ENCODE data around the gene KIRREL3. TPM values are rescaled to one million over a fixed set of nuclear protein-coding genes. Genes with fewer than 3 reads are reported as not detected.

The KIRREL3 gene
- polyA plus RNA-seq, 1 donor: 2.1 TPM

DNA sequence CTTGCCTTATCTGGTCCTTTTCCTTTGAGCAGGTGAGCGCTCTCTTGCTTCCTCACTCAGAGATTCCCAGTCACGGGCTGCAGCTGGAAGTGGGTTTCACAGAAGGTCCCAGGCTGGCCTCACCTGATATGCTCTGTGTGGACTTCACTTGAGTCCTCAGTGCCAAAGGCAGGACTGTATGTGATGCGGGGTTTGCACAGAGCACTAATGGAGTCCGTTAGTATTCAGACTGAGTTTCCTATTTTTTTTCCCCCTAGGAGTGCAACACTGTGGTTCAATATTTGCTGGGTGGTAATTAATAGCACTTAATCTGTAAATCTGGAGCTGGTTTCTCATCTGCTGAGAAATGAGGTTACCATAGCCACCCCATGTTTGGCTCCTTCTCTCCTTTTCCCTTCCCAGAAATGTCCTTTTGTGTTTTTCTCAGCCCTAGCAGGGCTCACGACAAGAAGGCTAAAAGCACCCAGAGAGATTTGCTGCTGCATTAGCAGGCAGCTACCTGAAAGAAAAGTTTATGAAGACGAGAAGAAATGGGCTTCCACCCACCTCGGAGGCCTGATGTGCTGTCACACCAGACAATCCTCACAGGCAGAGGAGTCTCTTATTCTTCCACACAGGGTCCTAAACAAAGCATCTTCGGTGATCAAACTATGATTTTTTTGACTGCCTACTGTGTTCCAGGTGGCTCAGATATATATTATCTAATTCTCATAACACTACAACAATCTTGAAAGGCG lies 262.1 kb downstream of the KIRREL3 start:
- no peak for DNase-seq

DNA sequence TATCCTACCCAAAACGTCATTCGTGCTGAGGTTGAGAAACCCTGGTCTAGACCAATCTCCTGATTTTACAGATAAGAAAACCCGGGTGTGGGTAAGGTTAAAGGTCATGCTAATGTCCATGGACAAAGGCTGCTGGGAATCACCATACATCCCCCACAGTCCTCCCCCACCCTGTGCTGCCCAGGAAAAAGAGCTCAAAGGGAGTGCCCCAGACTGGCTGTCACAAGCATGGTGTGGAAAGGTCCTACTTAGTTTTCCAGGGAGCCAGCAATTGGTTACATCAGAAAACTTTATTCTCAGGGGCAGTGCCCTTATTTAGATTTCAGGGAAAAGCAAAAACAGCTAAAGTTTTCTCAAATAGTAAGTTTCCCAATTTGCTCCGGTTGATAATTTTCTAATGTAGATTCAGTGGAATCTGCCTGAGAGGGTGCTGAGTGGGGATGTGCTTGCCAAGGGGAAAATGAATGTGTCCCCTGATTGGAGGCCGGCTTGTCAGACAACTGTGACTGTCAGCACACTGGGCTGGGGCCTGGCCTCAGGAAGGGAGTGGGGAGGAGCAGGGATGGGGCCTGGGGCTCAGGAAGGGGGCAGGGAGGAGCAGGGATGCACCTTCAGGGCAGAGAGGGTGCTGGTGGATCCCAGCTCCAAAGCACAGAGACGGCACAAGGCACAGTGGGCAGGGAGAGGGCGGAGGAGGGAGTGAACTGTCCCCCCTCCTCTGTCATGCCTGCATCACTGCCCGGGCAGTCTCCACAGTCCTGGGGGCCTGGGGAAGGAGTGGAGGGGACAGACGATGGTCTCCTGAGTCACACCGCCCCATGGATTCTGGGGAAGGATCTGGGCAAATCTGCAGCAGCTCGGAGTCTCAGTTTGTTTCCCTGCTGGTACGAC lies 263.6 kb downstream of the KIRREL3 start:
- DNase-seq: no peak

DNA sequence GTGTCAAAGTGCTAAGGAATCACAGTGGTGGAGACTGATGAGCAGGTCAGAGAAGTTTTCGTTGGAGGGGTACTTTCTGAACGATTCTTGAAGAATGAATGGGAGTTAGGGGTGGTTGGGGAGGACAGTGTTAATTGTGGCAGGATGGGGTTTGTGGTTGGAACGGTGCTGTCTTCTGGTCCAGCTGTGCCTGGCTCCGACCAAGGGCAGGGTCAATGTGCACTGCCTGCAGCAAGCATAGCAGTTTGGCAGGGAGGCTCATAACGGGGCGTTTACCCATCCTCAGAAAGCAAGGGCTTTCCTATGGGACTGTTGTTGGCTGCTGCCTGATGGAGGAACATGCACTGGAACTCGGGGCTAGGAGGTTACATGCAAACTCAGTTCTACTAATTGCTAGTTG lies 265.8 kb downstream of the KIRREL3 start:
- DNase-seq: no peak

DNA sequence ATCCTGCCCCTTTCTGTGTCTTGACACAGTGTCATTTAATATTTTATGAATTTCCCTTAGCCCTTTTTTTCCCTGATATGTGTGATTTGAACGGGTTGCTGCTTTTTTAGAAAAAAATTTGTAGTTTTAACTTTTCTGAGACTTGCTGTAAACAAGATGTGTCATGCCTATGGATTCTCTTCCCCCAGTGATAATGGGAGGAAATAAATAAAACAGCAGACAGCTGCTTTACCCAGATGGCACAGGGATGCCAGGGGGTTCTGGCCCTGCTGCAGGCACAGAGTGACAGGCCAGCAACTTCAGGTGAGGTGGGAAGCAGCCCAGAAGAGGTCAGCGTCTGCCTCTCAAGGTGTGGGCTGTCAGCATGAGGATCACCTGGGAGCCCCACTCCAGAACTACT lies 266.9 kb downstream of the KIRREL3 start:
- DNase-seq: no peak

DNA sequence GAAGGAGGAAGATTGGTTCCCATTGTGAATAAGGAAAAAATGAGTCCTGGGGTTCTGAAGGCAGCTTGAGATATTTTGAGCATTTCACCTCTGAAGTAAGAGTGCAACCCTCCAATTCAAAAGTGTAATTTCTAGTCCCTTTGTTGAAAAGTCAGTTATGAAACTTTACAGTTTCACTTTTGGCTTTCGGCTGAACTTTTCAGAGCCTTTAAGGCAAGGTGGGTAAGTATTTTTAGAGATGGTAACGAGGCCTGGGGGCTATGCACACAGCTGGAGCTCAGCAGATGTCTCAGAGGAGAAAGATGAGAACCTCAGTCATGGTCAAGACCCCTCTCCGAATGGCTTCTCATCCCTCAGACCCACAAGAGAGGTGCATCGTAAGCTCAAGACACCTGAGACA lies 267.6 kb downstream of the KIRREL3 start:
- DNase-seq: no peak

DNA sequence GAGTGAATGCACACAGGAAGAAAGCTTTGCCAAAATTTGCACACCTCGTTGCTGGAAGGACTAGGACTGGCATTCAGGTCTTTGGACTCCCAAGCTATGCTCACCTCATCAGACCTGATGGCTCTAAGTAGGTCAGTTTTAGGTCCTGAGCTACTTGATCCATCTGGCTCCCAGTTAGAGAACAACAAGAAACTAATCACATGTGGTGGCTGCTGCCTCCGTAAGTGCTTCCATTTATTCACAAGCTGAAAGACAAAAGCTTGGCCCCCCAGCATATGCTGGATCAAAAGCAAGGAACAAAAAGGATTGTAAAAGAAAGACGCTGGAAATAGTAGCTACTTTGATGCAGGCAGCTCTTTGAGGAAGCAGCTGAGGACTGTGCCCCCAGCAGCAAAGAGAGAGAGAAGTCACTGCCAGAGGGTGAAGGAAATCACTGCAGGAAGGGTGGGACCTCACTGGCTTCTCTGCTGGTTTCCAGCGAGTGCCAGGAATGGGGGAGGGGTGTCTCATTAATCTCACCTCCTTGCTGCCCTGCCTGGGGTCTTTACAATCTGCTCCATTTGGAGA lies 268.9 kb downstream of the KIRREL3 start:
- DNase-seq: no peak

DNA sequence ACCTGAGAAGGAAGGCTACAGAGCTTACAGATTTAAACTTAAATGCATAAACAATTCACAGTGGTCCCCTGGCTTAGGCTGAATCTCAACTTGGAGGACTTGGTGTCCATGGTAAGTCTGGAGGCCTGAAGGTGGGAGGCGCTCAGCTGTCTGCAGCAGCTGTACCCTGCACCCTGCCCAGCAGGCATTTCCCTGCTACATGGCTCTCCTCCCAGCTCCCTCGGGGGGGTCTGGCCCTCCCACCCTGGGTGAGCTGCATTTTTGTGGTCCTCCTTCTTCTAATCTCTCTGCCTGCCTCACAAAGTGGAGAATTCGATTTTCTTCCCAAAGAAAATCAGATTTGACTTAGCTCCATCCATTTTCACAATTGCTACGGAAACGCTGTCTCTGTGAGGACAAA lies 273.2 kb downstream of the KIRREL3 start:
- DNase-seq: no peak

DNA sequence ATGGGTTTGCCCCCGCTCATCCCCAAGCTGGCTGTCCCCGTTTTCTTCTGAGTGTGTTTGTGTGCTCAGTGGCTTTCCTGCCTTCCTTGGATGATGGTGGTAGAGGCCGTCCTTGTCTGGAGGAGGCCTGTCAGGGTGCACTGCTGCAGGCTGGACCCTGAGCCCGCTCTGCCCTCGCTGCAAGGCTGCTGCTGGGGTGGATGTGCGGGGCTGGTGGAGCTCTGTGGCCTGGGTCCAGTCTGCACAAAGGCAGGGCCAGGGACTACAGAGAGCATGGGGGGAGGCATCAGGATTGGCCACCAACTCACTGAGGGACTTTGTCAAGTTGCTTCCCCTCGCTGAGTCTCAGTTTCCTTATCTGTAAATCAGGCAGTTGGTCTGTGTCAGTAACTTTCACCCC lies 275.0 kb downstream of the KIRREL3 start:
- DNase-seq: no peak

DNA sequence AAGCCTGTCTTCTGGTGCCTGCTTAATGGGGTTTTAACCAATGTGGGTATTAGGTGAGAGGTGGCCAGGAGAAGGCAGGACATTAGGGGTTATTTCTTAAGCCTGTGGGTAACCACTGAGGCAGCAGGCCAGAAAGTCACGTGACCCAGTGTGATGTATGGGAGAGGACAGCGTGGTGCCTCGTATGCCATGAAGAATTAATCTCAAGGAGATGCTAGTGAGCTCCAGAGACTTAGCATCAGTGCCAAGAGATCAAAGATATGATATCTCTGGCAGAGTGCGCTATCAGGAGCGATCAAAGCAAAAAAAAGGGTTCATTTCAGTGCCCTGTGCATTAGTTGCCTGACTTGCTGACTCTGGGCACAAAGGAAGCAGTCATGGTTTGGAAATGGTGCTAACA lies 275.5 kb downstream of the KIRREL3 start:
- DNase-seq: no peak

DNA sequence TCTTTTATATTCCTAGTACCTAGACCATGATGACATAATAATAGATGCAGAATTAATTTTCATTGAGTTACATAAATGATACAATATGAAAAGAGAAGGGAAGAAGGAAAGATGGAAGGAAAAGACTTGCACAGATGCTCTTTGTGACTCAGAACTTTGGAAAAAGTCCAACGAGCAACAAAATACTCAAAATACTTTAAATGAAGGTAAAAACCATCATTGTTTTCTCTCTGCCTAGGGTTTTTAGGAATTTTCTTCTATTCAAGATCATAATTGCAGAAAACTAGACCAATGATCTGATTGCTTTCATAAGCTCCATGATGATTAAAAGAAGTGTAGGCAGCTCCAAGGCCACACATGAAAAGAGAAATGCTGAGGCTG lies 276.9 kb downstream of the KIRREL3 start:
- DNase-seq: no peak

DNA sequence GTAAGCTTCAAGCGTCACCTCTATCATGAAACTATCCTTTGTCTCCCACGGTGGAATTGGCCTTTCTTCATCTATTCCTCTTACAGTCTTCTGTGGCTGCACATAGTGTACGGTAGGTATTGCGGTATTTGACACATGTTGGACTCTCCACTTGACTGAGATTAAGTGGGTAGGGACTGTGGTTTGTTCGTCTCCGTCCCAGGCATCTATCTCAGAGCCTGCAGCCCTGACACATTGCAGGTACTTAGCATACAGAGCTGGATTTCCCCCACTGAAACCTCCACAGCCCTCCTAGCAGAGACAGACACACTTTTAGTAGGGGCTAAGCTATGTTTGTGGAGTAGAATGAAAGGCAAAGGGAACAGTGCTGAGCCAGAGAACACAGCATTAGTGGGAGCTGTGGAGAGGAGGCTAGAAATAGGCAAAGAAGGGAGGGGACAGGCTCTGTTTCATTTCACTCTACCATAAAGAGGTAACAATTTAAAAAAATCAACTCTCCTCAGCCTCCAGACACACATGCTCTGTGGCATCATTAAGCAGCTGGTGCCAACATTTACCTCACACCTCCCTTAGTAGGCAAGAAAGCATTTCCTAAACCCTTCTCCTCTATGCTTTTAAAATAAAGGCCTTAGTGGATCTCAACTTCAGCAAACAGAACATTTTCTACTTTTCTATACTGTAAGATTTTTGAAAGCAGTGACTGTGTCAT lies 277.5 kb downstream of the KIRREL3 start:
- DNase-seq: no peak

DNA sequence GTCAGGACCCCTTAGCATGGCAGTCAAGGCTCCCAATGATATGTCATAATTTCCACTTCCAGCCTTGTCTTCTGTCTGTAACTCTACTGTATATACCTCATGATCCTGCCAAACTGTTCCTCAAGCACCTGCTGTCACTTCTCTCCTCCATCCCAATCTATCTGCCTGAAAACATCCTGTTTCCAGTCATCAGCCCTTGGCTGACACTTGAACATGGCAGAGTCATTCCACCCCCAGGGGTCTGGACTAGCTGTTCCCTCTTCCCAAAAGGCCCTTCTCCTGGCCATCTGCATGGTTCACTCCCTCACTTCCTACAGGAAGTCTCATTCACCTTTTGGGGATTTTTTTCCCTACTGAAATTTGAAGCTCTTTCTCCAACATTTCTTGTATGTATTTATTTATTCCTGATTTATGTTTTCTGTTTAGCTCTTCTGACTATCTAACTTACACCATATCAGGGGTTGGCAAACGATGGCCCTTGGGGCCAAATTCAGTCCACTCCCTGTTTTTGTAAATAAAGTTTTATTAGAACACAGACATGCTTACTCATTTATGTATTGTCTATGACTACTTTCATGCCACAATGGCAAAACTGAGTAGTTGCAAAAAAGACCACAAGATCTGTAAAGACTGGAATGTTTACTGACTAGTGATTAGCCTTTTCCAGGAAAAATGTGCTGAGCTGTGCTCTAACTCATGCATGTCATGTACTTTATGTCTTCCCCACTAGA lies 278.4 kb downstream of the KIRREL3 start:
- no peak for DNase-seq

DNA sequence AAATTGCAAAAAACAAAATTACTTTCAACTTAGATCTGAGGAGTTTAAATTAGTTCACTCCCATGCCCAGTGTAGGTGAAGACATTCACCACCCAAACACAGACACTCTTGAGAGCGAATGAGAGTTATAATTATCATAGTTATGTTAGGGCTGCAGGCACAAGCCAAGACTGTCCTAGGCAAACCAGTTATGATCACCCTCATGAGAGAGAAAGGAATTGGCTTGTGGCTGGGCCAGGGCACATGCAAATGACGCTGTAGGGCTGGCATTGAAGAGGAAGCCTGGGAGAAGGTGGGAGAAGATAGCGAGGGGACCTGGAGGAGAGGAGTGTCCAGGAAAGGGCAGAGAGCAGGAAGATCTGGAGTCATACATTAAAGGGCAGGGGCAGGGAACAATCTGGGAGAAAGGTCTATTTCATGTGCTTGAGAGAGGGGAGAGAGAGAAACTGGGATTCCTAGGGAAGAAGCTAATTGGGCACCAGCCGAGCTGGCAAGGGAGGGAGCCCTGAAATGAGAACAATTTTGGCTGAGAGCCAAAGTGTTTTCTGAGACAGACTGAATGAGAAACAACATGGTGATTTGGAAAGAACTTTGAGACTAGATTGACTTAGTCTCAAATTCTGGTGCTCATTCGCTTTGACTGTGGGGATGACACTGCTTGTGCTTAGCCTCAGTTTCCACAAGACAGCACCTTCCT lies 279.9 kb downstream of the KIRREL3 start:
- DNase-seq: no peak

DNA sequence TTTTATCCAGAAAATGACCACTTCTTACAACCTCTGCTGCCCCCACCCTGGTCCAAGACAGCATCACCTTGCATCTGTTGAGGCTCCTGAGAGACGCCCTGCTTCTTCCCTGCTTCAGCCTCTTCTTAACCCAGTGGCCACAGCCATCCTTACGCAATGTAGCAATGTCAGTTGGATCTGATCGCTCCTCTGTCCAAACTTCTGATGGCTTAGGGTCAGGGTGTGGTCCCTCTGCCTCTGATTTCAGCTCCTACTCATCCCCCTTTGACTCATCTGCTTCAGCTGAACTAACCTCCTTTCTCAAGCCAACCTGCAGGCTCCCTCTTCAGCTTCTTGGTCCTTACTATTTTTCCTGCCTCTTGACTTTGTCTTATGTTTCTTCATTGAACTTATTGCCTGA lies 280.8 kb downstream of the KIRREL3 start:
- DNase-seq: no peak

DNA sequence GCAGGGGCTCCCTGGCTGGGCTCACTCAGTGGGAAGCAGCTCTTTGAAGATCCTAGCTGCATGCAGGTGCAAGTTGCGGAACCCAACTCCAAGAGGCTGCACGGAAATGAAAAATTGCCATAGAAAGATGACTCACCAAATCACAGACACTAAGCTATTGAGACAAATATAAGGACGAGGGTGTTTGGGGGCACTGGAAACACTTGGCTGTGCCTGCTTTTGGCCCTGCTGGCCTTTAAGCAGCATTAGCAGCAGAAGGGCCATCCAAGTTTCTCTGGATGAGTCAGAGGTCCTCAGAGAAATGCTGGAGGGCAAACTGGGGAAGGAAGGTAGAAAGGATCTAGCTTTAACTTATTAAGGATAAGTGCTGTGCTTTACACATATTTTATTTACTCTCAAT lies 282.3 kb downstream of the KIRREL3 start:
- DNase-seq: no peak

DNA sequence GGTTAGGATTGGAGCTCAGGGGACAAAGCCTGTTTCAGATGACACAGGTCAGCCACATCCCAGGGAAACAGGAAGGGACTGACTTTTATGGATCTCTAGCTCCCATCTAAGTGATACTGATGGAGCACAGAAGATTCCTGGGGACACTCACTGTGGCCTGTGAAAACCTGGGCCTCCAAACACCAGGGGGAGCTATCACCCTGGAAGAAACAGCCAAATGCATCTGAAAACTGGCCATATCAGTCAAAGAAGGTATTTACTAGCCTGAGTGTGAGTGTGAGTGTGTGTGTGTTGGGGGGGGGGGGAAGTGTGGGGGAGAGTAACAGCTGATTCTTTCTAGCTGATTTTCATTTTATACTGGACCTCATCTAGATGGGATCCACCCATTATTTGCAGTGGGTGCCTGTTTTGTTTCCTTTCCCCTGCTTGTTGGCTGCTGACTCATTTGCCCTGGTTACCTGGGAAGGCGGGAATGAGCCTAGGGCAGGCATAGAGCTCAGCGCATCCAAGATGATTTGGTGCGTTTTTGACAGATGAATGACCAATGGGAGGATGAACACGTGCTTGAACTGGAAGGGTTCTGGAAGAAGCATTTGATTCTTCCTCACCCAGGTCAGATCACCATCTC lies 284.0 kb downstream of the KIRREL3 start:
- DNase-seq: peak; percentile 63

DNA sequence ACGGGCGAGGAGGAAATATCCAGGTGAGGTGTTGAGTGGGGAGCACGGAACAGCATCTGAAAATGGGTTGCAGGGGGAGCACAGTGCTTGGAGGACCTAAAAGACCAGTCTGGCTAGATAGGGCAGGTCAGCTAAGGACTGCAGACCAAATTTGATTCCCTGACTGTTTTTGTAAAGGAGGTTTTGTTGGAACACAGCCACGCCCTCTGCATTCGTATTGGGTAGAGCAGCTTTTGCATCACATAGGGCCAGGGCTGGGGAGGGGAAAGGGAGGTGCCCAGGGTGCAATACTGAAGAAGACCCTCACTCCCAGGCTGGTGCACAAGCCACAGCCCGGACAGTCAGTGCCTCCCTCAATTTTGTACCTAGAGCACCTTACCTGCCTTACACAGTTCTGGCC lies 286.8 kb downstream of the KIRREL3 start:
- no peak for DNase-seq

DNA sequence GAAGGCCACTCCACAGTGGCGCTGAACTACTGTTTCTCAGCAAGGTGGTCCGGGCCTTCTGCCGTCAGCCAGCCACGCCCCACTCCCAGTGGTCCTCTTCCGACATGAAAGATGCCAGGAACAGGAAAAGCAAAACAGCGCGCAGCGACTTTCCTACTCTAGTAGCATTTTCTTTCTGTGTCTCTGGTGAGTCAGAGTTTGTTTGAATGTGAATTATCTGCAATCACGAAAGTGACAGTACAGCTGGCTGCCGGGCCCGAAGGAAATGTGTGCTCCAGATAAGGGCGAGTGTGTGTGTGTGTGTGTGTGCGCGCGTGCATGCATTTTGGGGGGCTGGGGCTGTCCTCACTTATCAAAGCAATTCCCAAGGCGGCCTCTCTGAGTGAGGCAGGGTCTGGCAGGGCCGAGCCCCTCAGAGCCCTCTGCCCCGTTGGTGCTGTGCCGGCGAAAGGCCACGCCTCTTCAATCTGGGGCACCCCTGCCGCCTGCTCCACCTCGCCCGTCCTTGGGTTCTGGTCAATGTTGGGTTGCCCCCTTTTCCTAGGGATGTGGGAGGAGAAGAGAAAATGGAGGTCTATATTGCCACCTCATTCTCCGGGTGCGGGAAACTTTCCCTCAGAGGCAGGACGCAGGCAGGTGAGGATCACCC lies 288.5 kb downstream of the KIRREL3 start:
- DNase-seq: no peak

DNA sequence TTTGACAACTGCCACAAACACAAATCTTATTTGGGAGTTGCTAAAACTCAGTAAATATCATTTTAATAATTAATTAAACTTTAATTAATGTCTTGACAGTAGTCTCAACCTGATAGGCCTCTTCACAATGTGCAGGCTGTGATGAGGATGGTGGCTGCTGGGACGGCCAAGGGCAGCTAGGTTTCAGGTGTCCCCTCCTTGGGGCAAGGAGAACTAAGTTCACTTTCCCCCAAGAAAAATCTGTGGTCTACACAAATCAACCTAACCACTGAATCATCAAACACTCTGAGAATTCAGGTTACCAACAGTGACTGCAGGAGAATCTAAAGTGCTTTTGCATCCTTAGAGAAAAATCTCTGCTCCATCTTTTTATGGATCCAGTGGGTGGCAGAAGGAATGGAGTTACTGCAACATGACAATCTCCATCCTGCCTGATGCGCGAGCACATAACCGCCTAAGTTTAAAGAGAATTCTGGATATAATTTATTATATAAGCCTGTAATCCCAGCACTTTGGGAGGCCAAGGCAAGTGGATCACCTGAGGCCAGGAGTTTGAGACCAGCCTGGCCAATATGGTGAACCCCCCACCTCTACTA lies 289.7 kb downstream of the KIRREL3 start:
- DNase-seq: no peak

DNA sequence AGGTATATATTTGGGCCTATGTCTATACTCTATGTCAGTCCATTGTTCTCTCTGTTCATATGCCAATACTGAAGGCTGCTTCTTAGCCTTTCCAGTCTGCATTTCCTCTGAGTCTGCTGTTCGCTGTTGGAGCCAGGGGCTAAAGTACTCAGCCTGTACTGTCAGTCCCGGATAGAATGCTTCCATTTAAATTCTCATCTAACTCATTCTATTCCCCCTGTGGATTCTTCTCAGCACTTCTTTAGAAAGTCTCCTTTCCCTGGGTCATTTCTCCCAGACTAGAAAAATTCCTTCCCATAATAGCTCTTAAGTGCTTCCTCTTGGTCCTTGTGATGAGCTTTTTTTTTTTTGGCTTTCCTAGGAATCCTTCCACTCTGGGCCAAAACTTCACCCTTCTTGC lies 293.1 kb downstream of the KIRREL3 start:
- no peak for DNase-seq

All from left kidney (tissue), 2 donors.